GM19467 (cell line): Measurements from ENCODE around the gene NDUFA5.

ENCODE experiments used
- ATAC-seq: cut with Tn5 transposase; IDR thresholded peaks from one replicate; pipeline ENCODE4 v1.9.1; 2021; ENCODE audit warnings: mild to moderate bottlenecking, moderate library complexity; ENCODE audit not compliant: unreplicated experiment

Gene NDUFA5

GRCh38 chr7:123557398-123558288 lies at the start of gene NDUFA5:
Gene NDUFA5 (minus strand): TSS chr7:123557818. CDS start chr7:123557795, 23 bp downstream.
- ATAC-seq: peak; percentile 98

DNA sequence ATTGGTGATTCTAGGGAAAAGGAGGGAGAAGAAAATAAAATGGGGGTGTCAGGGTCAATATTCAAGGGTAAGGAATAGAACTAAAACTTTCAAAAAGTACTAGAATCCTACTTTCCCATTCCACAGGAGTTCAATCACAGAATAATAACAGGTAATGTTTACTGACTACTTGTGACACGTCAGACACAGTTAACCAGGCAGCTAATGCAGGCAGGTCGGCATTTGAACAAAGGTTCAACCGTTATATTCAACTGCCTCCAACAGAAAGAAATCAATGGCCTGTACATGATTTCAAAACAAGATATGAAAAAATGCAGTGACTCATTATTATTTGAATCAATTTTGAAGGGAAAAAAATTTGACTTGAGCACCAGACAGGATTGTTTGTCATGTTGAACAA lies 47.1 kb upstream of the NDUFA5 start:
- no peak for ATAC-seq

DNA sequence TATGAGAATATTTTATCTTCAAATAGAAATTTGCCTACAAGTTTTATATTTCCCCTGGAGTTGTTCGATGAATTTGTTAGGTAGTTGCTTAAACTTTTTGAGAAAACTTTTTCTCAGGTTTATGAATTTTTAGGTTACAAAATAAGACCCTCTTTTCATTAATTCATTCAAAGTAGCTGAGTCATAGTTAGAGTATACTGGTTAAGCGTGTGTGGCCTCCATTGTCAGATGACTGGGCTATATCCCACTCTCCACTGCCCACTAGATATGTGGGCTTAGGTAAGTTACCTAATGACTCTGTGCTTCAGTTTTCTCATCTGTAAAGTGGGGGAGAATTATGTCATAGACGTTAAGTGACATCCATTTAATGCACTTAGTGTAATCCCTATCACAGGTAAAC lies 45.0 kb upstream of the NDUFA5 start:
- no peak for ATAC-seq

- ATAC-seq: no peak
Observed at GRCh38 chr7:123601530-123601929, 43.9 kb upstream of the NDUFA5 start, which contains the start of gene ASB15. Gene ASB15 (plus strand): TSS chr7:123601821. CDS start chr7:123614503, 12,682 bp downstream.

DNA sequence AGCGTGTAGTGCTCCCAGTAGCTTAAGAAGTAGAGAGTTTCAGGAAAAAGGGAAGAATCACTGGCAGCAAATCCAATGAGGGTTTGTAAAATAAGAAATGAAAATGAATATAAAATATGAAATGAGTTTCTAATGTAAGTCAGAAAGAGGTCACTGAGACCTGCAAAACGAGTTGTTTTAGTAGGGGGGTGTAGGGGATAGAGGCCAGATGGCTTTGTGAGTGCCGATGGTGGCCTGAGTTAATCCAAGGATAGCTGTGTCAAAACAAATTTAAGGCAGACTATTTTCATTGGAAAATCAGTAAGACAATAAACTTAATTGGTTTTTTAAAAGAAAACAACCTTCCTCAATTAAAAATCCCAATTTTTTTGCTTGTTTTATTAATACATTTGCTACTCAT lies 43.3 kb upstream of the NDUFA5 start:
- no peak for ATAC-seq

DNA sequence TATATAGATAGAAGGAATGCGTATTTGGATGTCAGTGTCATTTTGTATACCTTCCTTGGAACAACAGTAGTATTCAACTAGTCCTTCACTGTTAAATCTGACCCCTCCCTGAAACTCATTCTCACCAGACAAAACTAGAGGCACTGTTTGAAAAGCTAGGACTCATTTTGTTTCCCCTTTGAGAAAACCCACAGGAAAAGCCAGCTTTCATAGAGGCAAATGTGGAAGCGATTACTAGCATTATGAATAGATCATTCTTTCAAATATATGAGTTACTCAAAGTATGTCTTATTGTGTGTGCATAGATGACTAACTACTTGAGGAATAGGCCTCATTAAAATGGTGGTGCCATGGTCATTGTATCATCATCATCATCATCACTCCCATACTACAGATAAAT lies 42.1 kb upstream of the NDUFA5 start:
- no peak for ATAC-seq

- no peak for ATAC-seq
Observed at GRCh38 chr7:123598657-123599056, 41.0 kb upstream of the NDUFA5 start.

- no peak for ATAC-seq
Observed at GRCh38 chr7:123594813-123595241, 37.2 kb upstream of the NDUFA5 start.

- no peak for ATAC-seq
Observed at GRCh38 chr7:123588376-123588775, 30.8 kb upstream of the NDUFA5 start.

- no peak for ATAC-seq
Observed at GRCh38 chr7:123583821-123584220, 26.2 kb upstream of the NDUFA5 start.

DNA sequence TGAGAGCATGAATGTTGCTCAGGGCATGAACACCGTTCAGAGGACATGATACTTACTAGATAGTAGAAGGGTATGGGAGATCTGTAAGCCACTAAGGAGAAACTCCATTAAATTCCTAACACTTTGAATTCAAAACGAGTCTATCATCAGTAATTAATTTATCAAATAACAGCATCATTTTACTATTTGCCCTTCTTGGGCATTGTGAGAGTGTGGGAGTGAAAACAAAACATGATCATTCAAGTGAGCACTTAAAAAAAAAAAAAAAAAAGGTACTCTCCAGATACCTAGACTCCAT lies 23.5 kb upstream of the NDUFA5 start:
- no peak for ATAC-seq

GRCh38 chr7:123580406-123581161 lies 23.0 kb upstream of the NDUFA5 start:
- ATAC-seq: peak; percentile 62

DNA sequence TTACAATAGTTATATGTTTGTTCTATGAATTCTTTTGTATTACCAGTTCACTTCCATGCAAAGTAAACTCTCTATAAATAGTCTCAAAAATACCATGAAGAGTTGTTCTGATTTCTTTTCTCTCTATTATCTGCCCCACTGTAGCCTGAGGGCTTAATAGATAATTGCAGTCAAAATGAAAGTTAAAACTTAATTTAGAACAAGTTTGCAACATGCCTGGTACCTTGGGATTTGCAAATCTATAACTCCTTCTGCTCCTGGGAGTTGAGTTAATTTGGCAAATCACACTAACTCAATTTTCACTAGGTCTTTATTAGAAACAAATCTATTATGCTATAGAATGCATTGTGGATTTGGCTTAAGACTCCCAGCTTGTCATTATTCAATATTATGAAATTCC lies 21.8 kb upstream of the NDUFA5 start:
- no peak for ATAC-seq

- ATAC-seq: no peak
Observed at GRCh38 chr7:123573896-123574467, 16.4 kb upstream of the NDUFA5 start.

DNA sequence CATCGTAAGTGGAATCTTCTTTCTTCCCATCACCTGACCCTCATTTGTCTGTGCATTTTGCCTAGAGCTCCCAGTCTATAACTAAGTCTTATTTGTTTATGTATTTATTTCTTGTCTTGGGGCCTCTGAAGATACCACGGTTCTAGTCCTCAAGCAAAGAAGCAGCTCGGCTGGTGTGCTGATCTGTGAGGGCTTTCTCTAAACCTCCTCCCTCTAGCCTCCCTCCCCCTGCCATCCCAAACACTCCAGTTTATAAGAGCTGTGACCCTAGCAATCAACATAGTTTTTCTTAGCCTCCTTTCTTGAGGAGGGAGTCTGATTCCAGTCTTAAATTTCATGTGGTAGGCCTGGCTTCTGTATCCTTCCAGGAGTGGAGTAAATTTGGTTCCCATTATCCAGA lies 15.7 kb upstream of the NDUFA5 start:
- ATAC-seq: no peak

- ATAC-seq: no peak
Observed at GRCh38 chr7:123571684-123572083, 14.1 kb upstream of the NDUFA5 start.

DNA sequence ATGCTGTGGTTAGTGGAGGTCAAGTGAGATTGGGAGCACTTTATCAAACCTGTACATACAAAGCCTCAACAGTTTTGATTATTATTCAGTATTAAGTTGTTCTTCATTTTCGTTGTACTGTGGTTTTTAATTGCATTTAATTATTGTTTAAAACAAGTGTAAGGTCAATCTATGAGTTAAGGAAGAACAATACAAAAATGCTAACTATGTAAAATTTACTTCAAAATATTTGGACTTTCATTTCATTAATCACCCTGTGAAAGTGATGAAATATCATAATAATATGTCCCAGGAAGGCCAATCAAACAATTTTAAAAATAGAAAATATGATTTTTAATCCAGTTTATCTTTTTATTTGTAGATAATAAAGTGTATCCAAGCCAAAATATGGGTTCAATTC lies 13.6 kb upstream of the NDUFA5 start:
- no peak for ATAC-seq

GRCh38 chr7:123570390-123571182 lies 13.0 kb upstream of the NDUFA5 start:
- ATAC-seq: no peak

- ATAC-seq: no peak
Observed at GRCh38 chr7:123569352-123570010, 11.9 kb upstream of the NDUFA5 start.

- no peak for ATAC-seq
Observed at GRCh38 chr7:123562121-123562520, 4.5 kb upstream of the NDUFA5 start.
